Panc1 (cell line): ENCODE measurements around the gene ITGA11. TPM values are rescaled to one million over a fixed set of nuclear protein-coding genes. Genes with fewer than 3 reads are reported as not detected.
"Not testable (repeated sequence)": the region's sequence is repeated elsewhere in the genome, so short reads cannot be mapped to it uniquely, and the experiment has no call there.

Source experiments
- ATAC-seq: fragments of 200-7000 bp; cut with Tn5 transposase; 2 replicates; pipeline ENCODE4 v1.9.1; 2020; ENCODE audit warnings: mild to moderate bottlenecking, moderate library complexity
- BruUV-seq: library from RNA; stranded (reverse); fragments of 400-500 nt; replicated peaks from 2 replicates; lab custom pipeline; 2021; lab: Mats Ljungman, UMichigan
- CTCF ChIA-PET: fragments of 300-600 bp; sonication (Branson Sonifier 250); formaldehyde crosslinking; loops from one replicate; lab custom pipeline; 2022; ENCODE audit warnings: antibody characterized with exemption; lab: Charles Lee
- POLR2A ChIA-PET: fragments of 300-600 bp; sonication (Branson Sonifier 250); formaldehyde crosslinking; loops from one replicate; lab custom pipeline; 2022; ENCODE audit warnings: antibody characterized with exemption; lab: Charles Lee
- DNase-seq: peaks from one replicate; pipeline ENCODE4 v3.0.0-alpha.2; 2010; ENCODE audit warnings: low read depth, low spot score
- H3K27ac ChIP-seq: 2 replicates; pipeline ENCODE4 v1.5.1; 2011; ENCODE audit warnings: mild to moderate bottlenecking, low read length, inconsistent platforms
- H3K27me3 ChIP-seq: fragments of 200-500 bp; sonication (Bioruptor generic); 2 replicates; pipeline ENCODE4 v1.6.0; 2014; ENCODE audit warnings: low read length, inconsistent platforms; ENCODE audit not compliant: control insufficient read depth, insufficient read depth
- H3K36me3 ChIP-seq: fragments of 200-500 bp; sonication (Bioruptor generic); 2 replicates; pipeline ENCODE4 v1.5.1; 2014; ENCODE audit warnings: inconsistent platforms, mild to moderate bottlenecking, low read length, moderate library complexity; ENCODE audit not compliant: control insufficient read depth, insufficient read depth
- H3K4me1 ChIP-seq: 2 replicates; pipeline ENCODE4 v1.5.1; 2011; ENCODE audit warnings: inconsistent platforms, mild to moderate bottlenecking, low read length, moderate library complexity; ENCODE audit not compliant: control insufficient read depth, insufficient read depth
- H3K4me3 ChIP-seq, 2 experiments: 2 replicates each; pipeline ENCODE4 v1.5.1; 2011 to 2012; ENCODE audit warnings: low read depth in 2 of 2, low read length in 2 of 2, mild to moderate bottlenecking in 2 of 2, inconsistent platforms in 1 of 2, moderate library complexity in 1 of 2
- H3K9me3 ChIP-seq: fragments of 200-500 bp; sonication (Bioruptor generic); 2 replicates; pipeline ENCODE4 v1.5.1; 2014; ENCODE audit warnings: low read depth, mild to moderate bottlenecking, inconsistent platforms, low read length, moderate library complexity; ENCODE audit not compliant: control insufficient read depth, insufficient read depth
- POLR2AphosphoS5 ChIP-seq: IDR thresholded peaks from 2 replicates; pipeline ENCODE4 v1.6.1; 2012; ENCODE audit warnings: mild to moderate bottlenecking, low read depth, low read length, moderate library complexity
- REST ChIP-seq, 2 experiments: IDR thresholded peaks; 2 replicates each; pipeline ENCODE4 v1.6.1; 2011 to 2012; ENCODE audit warnings: low read depth in 2 of 2, control low read depth in 1 of 2, low read length in 1 of 2, mild to moderate bottlenecking in 1 of 2, moderate library complexity in 1 of 2; ENCODE audit not compliant: insufficient read depth in 1 of 2
- SIN3A ChIP-seq: IDR thresholded peaks from 2 replicates; pipeline ENCODE4 v1.6.1; 2012; ENCODE audit warnings: low read depth, mild to moderate bottlenecking, low read length, moderate library complexity, borderline replicate concordance; ENCODE audit not compliant: insufficient read depth
- TCF7L2 ChIP-seq: IDR thresholded peaks from 2 replicates; pipeline ENCODE4 v1.6.1; 2011; ENCODE audit warnings: mild to moderate bottlenecking, low read depth, low read length, inconsistent platforms
- in situ Hi-C: cut with HindIII; loops from 2 replicates; pipeline ENCODE4 v1.10.0; 2016; ENCODE audit warnings: low sequenced_read_pairs, low pct_unique_long_range_greater_than_20kb
- intact Hi-C: fragments of 100-400 bp; cut with micrococcal nuclease; formaldehyde crosslinking; loops from one replicate; pipeline ENCODE4 v1.10.0; 2022; ENCODE audit not compliant: unreplicated experiment
- total RNA-seq: library from RNA; stranded (reverse); gene quantifications from one replicate; pipeline ENCODE4 v1.2.1, GENCODE V29; 2021; ENCODE audit not compliant: unreplicated experiment
- TF ChIP-seq, protein P1 (sequence below): fragments of 450-650 bp; IDR thresholded peaks from 2 replicates; pipeline ENCODE4 v1.5.1; 2017; ENCODE audit warnings: mild to moderate bottlenecking

ITGA11 gene
- total RNA-seq, 1 experiment from 2014 or later: 0.28 TPM

- TF ChIP-seq POLR2AphosphoS5: no peak
- TF ChIP-seq, protein P1, sequence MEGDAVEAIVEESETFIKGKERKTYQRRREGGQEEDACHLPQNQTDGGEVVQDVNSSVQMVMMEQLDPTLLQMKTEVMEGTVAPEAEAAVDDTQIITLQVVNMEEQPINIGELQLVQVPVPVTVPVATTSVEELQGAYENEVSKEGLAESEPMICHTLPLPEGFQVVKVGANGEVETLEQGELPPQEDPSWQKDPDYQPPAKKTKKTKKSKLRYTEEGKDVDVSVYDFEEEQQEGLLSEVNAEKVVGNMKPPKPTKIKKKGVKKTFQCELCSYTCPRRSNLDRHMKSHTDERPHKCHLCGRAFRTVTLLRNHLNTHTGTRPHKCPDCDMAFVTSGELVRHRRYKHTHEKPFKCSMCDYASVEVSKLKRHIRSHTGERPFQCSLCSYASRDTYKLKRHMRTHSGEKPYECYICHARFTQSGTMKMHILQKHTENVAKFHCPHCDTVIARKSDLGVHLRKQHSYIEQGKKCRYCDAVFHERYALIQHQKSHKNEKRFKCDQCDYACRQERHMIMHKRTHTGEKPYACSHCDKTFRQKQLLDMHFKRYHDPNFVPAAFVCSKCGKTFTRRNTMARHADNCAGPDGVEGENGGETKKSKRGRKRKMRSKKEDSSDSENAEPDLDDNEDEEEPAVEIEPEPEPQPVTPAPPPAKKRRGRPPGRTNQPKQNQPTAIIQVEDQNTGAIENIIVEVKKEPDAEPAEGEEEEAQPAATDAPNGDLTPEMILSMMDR: no peak
- TF ChIP-seq REST (IDR thresholded peaks at IDR 0.05; ENCODE audit: insufficient read depth in 1 of 2, low read depth in 2 of 2, low read length in 1 of 2): no peak
- TF ChIP-seq SIN3A: no peak
- TF ChIP-seq TCF7L2: no peak
- in situ Hi-C loops: no loop called here
- Histone ChIP-seq H3K4me1 (no peaks in the 10 kb centered on the region), H3K4me3 (no peak overlapping the region), H3K27ac (no peak overlapping the region), H3K27me3 (peaks cover 4% of the 10 kb centered on the region; the same call in 1 of the 2 replicates), H3K9me3 (no peaks in the 10 kb centered on the region), H3K36me3 (no peaks in the 10 kb centered on the region)
- intact Hi-C loops: no loop called here
- DNase-seq: no peak
- CTCF ChIA-PET: interaction anchor here (0.6 kb wide), 1 partner anchor 61 kb away, joined by 3 read pairs; no protein-coding TSS in a partner anchor
- ATAC-seq: no peak
- no TSS peak for BruUV-seq
- POLR2A ChIA-PET: no interaction called here
Observed at GRCh38 chr15:68423359-68424296, 8.3 kb downstream of the ITGA11 start.

GRCh38 chr15:68422403-68423145, 9.4 kb downstream of the ITGA11 start:
- H3K27me3 ChIP-seq, BruUV-seq, in situ Hi-C loops, intact Hi-C loops, H3K9me3 ChIP-seq, CTCF ChIA-PET, DNase-seq, H3K27ac ChIP-seq, H3K4me3 ChIP-seq, ATAC-seq, POLR2A ChIA-PET, H3K4me1 ChIP-seq, H3K36me3 ChIP-seq: not testable (repeated sequence)
